GM12872 (cell line): ENCODE data around the gene AHNAK2.

Source experiments
- TF ChIP-seq, protein P1 (sequence below): IDR thresholded peaks from 3 replicates; pipeline ENCODE4 v1.5.1; 2011; ENCODE audit warnings: low read depth, mild to moderate bottlenecking, low read length, moderate library complexity; ENCODE audit not compliant: insufficient read depth

Gene AHNAK2

DNA sequence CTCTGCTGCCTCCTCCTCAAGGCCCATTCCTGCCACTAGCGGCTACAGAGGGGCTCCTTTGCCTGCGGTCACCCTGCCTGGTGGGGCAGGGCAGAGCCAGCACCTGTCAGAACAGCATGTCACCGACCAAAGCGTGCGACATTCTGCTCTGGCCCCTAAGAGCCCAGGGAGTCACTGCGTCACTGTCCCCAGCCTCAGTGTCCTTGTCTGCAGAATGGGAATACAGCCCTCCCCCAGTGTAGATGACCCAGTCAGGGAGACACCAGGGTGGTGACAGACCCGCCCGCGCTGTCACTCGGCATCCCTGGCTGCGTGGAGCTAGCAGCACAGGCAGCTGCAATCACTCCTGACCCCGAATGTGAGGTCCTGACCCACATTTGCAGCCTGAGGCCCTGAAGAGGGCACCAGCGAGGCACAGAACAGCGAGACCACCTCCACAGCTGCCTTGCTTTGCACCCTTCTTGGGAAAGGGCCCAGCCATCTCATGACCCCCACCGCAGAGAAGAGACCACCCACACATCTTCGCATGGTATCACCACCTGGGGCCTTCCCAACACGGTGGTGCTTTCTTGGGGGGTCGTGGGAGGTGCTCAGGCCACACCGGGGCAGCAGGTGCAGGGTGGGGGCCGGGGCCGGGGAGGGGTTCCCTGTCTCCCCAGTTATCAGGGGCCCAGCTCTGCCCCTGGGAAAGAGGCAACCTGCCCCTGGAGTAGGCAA lies 2.5 kb downstream of the AHNAK2 start:
- TF ChIP-seq, protein P1, sequence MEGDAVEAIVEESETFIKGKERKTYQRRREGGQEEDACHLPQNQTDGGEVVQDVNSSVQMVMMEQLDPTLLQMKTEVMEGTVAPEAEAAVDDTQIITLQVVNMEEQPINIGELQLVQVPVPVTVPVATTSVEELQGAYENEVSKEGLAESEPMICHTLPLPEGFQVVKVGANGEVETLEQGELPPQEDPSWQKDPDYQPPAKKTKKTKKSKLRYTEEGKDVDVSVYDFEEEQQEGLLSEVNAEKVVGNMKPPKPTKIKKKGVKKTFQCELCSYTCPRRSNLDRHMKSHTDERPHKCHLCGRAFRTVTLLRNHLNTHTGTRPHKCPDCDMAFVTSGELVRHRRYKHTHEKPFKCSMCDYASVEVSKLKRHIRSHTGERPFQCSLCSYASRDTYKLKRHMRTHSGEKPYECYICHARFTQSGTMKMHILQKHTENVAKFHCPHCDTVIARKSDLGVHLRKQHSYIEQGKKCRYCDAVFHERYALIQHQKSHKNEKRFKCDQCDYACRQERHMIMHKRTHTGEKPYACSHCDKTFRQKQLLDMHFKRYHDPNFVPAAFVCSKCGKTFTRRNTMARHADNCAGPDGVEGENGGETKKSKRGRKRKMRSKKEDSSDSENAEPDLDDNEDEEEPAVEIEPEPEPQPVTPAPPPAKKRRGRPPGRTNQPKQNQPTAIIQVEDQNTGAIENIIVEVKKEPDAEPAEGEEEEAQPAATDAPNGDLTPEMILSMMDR, result peak; percentile 60

DNA sequence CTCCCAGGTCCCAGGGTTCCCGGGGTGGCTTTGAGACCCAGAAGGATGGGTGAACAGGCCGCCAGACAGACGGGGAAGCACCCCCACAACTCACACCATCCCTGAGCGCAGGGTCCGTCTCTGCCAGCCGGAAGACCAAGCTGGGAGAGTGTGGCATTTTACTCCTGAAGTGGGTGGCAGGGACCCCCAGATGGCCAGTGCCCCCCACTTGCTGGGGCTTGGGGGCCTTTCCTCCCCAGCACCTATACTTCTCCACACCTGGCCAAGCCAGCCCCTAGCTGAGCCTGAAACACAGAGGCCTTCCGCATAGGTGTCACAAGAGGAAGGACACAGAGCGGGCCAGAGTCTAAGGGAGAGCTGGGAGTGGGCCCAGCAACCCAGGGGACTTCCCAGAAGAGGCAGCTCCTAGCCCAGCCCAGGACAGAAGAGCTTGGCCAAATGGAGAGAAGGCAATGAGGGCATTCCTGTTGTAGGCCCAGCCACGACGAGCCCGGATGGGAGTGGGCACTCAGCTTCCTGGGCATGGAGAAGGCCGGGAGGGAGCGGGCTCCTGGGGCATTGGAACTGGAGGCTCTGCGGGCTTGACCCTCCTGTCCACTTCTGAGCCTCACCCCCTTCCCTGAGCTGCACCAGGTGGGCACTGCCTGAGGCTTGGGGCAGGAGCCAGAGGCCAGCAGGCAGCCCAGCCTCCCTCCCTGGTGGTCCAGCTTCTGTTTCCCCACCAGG lies 3.3 kb downstream of the AHNAK2 start:
- TF ChIP-seq, protein P1, result no peak

DNA sequence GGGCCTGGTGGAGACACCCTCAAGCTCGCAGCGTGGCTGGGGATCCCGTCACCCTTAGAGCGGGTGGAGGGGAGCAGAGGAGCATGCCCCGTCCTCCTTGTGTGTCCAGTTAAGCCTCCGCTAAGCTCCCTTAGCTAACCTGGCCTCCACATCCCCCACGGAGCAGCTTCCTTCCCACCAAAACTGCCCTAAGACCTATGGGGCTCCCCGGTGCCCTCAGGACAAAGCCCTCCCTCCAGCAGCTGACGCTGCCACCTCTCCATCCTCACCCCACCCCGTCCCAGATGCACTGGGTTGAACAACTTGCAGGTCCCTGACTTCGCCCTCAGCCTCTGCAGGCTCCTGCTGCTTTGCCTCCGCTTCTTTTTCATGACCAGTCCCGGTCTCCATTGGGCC lies 4.0 kb downstream of the AHNAK2 start:
- TF ChIP-seq, protein P1, result no peak

DNA sequence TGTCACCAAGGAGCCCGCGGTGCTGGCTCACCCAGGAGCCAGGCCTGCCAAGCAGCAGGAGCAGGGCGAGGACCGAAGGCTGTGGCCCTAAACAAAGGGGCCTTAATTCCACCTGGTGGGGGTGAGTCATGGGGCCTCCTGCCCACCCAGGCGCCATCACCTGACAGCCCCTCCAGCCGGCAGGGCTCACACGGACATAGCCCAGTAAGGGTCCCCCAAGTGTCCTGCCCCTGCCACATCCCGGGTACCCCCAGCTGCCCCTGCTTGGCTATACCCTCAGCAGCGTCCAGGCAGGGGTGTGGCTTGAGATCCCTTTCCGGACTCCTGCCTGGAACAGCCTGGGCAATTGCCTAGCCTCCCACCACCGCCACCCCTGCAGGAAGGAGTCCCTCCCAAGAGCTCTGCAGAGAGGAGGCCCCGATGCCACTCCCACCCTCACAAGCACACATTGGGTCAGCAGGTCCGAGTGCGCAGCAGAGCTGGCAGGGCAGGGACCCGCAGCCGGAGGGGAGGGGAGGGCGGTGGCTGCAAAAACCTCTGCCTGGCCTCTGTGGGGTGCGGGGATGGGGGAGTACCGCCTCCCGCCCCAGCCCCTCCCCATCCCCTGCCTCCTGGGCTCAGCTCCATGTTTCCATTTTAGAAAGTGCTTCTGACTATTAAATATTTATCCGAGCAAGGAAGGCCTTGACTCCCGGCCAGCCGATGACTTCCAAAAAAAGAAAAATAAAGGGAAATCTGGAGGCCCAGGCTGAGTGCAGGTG lies 4.6 kb downstream of the AHNAK2 start:
- TF ChIP-seq, protein P1, result no peak

DNA sequence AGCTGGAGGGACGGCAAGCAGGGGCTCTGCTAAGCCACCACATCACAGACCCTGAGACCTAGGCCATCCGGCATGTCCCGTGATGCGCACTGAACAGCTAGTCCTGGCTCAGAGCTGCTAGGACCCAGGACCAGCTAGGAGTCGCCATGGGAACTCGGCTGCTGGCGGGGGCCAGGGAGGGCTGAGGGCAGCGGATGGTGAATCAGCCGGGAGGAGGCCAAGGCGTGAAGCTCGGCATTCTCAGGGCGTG lies 5.1 kb downstream of the AHNAK2 start:
- TF ChIP-seq, protein P1, result no peak

DNA sequence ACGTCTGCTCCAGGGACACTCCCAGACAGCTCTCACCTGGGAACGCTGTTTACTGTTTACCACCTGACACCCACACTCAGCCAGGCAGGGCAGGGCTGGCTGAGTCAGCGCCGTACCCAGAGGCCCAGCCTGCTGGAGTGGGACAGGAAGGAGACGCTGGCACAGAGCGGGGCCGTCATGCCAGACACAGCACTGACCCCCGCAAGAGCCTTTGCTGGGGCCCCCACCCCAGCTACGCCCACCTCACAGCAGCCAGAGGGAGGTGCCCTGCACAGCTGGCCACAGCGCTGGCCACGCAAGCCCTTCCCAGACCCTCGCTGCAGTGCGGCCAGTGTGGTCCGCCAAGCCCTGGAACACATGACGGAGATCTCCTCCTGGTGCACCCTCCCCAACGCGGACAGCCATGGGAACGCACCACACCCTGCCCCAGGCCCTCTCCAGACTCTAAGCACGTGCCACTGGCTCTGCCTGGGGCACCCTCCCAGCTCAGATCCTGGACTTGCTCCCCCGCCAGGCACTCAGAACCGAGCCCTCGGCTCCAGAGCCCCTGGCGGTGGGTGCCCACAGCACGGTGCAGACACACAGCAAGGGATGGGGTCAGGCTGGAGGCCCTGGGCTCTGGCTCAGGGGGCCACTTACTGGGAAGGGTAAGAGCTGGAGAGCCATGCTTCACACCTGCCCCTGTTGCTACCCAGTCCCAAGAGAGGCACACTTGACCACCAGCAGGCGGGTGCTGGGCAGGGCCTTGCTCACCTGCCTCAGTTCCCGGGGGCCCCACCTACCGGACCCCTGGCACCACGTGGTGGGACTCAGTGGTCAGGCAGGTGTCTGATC lies 5.7 kb downstream of the AHNAK2 start:
- TF ChIP-seq, protein P1, result no peak
